Measurements from ENCODE around the gene PHF11.

PHF11 gene

GRCh38 chr13:49545661-49546060 is 49.9 kb downstream of the PHF11 start:
- peaks cover 16% of the 10 kb centered on the region for H3K36me3 ChIP-seq (ENCODE audit: insufficient read depth, low read length)
- H3K9me3 ChIP-seq (ENCODE audit: low read depth, low read length): no peaks in the 10 kb centered on the region
- no peak overlapping the region for H3K9ac ChIP-seq (ENCODE audit: insufficient read length)
- no peak for DNase-seq (ENCODE audit: low read depth, low spot score)
- TF ChIP-seq POLR2AphosphoS5 (IDR thresholded peaks at IDR 0.05; ENCODE audit: borderline replicate concordance, low read depth, low read length): no peak
- TF ChIP-seq EZH2 (IDR thresholded peaks at IDR 0.05): no peak
- TF ChIP-seq FOXP2 (optimal IDR thresholded peaks at IDR 0.05; ENCODE audit: control extremely low read depth, extremely low read length, insufficient read depth): no peak
- H3K27ac ChIP-seq: no peak overlapping the region
- no peak overlapping the region for H3K4me3 ChIP-seq

GRCh38 chr13:49546561-49546960 is 50.8 kb downstream of the PHF11 start:
- peaks cover 14% of the 10 kb centered on the region for H3K36me3 ChIP-seq (ENCODE audit: insufficient read depth, low read length)
- H3K4me3 ChIP-seq: no peak overlapping the region
- no peak for DNase-seq (ENCODE audit: low read depth, low spot score)

GRCh38 chr13:49549289-49549688 is 53.5 kb downstream of the PHF11 start:
- no peak overlapping the region for H3K9ac ChIP-seq (ENCODE audit: insufficient read length)
- TF ChIP-seq POLR2AphosphoS5 (IDR thresholded peaks at IDR 0.05; ENCODE audit: borderline replicate concordance, low read depth, low read length) (no peak), EZH2 (IDR thresholded peaks at IDR 0.05) (no peak)
- H3K9me3 ChIP-seq (ENCODE audit: low read depth, low read length): no peaks in the 10 kb centered on the region
- H3K36me3 ChIP-seq (ENCODE audit: insufficient read depth, low read length): peaks cover 12% of the 10 kb centered on the region
- H3K27ac ChIP-seq: no peak overlapping the region
- no peak for DNase-seq (ENCODE audit: low read depth, low spot score)
- H3K4me3 ChIP-seq: no peak overlapping the region

More at GRCh38 chr13:49546561-49546960, 50.8 kb downstream of the PHF11 start:
- no peak overlapping the region for H3K9ac ChIP-seq (ENCODE audit: insufficient read length)
- TF ChIP-seq EZH2 (IDR thresholded peaks at IDR 0.05): no peak
- TF ChIP-seq FOXP2 (optimal IDR thresholded peaks at IDR 0.05; ENCODE audit: control extremely low read depth, extremely low read length, insufficient read depth): no peak
- TF ChIP-seq POLR2AphosphoS5 (IDR thresholded peaks at IDR 0.05; ENCODE audit: borderline replicate concordance, low read depth, low read length): no peak
- H3K27ac ChIP-seq: no peak overlapping the region
- no peaks in the 10 kb centered on the region for H3K9me3 ChIP-seq (ENCODE audit: low read depth, low read length)

- no peak overlapping the region for H3K9ac ChIP-seq (ENCODE audit: insufficient read length)
Measured at GRCh38 chr13:49550942-49551644, 55.3 kb downstream of the PHF11 start.

GRCh38 chr13:49553888-49554287 is 58.1 kb downstream of the PHF11 start:
- Histone ChIP-seq H3K9me3 (ENCODE audit: low read depth, low read length) (no peaks in the 10 kb centered on the region), H3K27ac (no peak overlapping the region), H3K9ac (ENCODE audit: insufficient read length) (no peak overlapping the region), H3K36me3 (ENCODE audit: insufficient read depth, low read length) (peaks cover 13% of the 10 kb centered on the region), H3K4me3 (no peak overlapping the region)
- no peak for DNase-seq (ENCODE audit: low read depth, low spot score)
- TF ChIP-seq POLR2AphosphoS5 (IDR thresholded peaks at IDR 0.05; ENCODE audit: borderline replicate concordance, low read depth, low read length) (no peak), EZH2 (IDR thresholded peaks at IDR 0.05) (no peak), FOXP2 (optimal IDR thresholded peaks at IDR 0.05; ENCODE audit: control extremely low read depth, extremely low read length, insufficient read depth) (no peak)

More at GRCh38 chr13:49550942-49551644, 55.3 kb downstream of the PHF11 start:
- DNase-seq (ENCODE audit: low read depth, low spot score): no peak
- H3K4me3 ChIP-seq: no peak overlapping the region
- H3K9me3 ChIP-seq (ENCODE audit: low read depth, low read length): no peaks in the 10 kb centered on the region
- H3K27ac ChIP-seq: no peak overlapping the region
- no peak for TF ChIP-seq EZH2 (IDR thresholded peaks at IDR 0.05)
- H3K36me3 ChIP-seq (ENCODE audit: insufficient read depth, low read length): peaks cover 7% of the 10 kb centered on the region; the same call in 1 of the 2 replicates

GRCh38 chr13:49554387-49554786 is 58.6 kb downstream of the PHF11 start:
- no peak for TF ChIP-seq FOXP2 (optimal IDR thresholded peaks at IDR 0.05; ENCODE audit: control extremely low read depth, extremely low read length, insufficient read depth)
- TF ChIP-seq EZH2 (IDR thresholded peaks at IDR 0.05): no peak
- no peak for TF ChIP-seq POLR2AphosphoS5 (IDR thresholded peaks at IDR 0.05; ENCODE audit: borderline replicate concordance, low read depth, low read length)
- H3K4me3 ChIP-seq: no peak overlapping the region
- H3K36me3 ChIP-seq (ENCODE audit: insufficient read depth, low read length): peaks cover 18% of the 10 kb centered on the region
- no peak overlapping the region for H3K27ac ChIP-seq
- H3K9me3 ChIP-seq (ENCODE audit: low read depth, low read length): no peaks in the 10 kb centered on the region
- no peak for DNase-seq (ENCODE audit: low read depth, low spot score)
- no peak overlapping the region for H3K9ac ChIP-seq (ENCODE audit: insufficient read length)

GRCh38 chr13:49559006-49559405 is 63.3 kb downstream of the PHF11 start:
- no peak overlapping the region for H3K4me3 ChIP-seq
- TF ChIP-seq FOXP2 (optimal IDR thresholded peaks at IDR 0.05; ENCODE audit: control extremely low read depth, extremely low read length, insufficient read depth) (no peak), POLR2AphosphoS5 (IDR thresholded peaks at IDR 0.05; ENCODE audit: borderline replicate concordance, low read depth, low read length) (no peak), EZH2 (IDR thresholded peaks at IDR 0.05) (no peak)
- no peaks in the 10 kb centered on the region for H3K9me3 ChIP-seq (ENCODE audit: low read depth, low read length)
- no peak overlapping the region for H3K9ac ChIP-seq (ENCODE audit: insufficient read length)
- peaks cover 17% of the 10 kb centered on the region for H3K36me3 ChIP-seq (ENCODE audit: insufficient read depth, low read length)
- H3K27ac ChIP-seq: no peak overlapping the region
- no peak for DNase-seq (ENCODE audit: low read depth, low spot score)

- H3K36me3 ChIP-seq (ENCODE audit: insufficient read depth, low read length): peaks cover 17% of the 10 kb centered on the region
- H3K4me3 ChIP-seq: no peak overlapping the region
- H3K9me3 ChIP-seq (ENCODE audit: low read depth, low read length): no peaks in the 10 kb centered on the region
- TF ChIP-seq FOXP2 (optimal IDR thresholded peaks at IDR 0.05; ENCODE audit: control extremely low read depth, extremely low read length, insufficient read depth) (no peak), EZH2 (IDR thresholded peaks at IDR 0.05) (no peak)
- no peak overlapping the region for H3K9ac ChIP-seq (ENCODE audit: insufficient read length)
- no peak for DNase-seq (ENCODE audit: low read depth, low spot score)
- no peak overlapping the region for H3K27ac ChIP-seq
Measured at GRCh38 chr13:49560270-49561061, 64.7 kb downstream of the PHF11 start.

Data from SK-N-MC (cell line).